Measurements from ENCODE around the gene GJB1. TPM values are rescaled to one million over a fixed set of nuclear protein-coding genes. Genes with fewer than 3 reads are reported as not detected.

Gene GJB1
- total RNA-seq, 1 experiment from 2014 or later: not detected

DNA sequence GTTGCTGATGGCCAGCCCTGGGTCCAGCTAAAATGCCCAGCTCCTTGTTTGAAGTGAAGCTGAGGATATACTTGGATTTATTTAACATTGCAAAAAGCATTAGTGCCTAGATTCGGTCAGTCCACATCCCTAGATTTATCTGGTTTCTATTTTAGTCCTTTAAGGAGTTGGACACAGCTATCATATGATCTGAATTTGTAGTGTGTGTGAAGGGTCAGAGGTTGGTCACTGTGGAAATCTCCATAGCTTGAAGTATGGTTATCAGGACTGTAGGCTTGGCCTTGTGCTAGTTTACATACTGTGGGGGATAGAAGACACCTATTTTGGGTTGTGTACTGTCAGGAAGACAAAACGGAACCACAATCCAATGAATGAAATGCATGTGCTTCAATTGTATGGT is 49.6 kb upstream of the GJB1 start:
- WGBS (ENCODE audit: extremely low coverage, insufficient read length, low lambda C conversion rate): no CpG with 5 or more reads among the region's 2 CpGs
- Histone ChIP-seq H2BK120ac (ENCODE audit: low read depth, low read length, poor library complexity, severe bottlenecking) (no peak overlapping the region), H2BK5ac (ENCODE audit: insufficient read length, low read length) (no peak overlapping the region), H3K9ac (ENCODE audit: extremely low read depth, insufficient read length, low read length) (no peak overlapping the region), H3K79me2 (ENCODE audit: insufficient read depth, low read length) (no peaks in the 10 kb centered on the region), H3T11ph (ENCODE audit: low read length) (no peak overlapping the region), H4K5ac (ENCODE audit: insufficient read length, low read depth, low read length) (no peak overlapping the region), H4K91ac (ENCODE audit: insufficient read length, low read depth, low read length) (no peak overlapping the region), H3K23ac (ENCODE audit: insufficient read length, low read depth, low read length) (no peak overlapping the region), H3K79me1 (ENCODE audit: insufficient read depth, low read depth, low read length, poor library complexity, severe bottlenecking) (no peaks in the 10 kb centered on the region), H2BK20ac (ENCODE audit: low read depth, low read length, poor library complexity, severe bottlenecking) (no peak overlapping the region), H2AK5ac (ENCODE audit: insufficient read length, low read length) (no peak overlapping the region), H3K4me1 (ENCODE audit: insufficient read depth, low read length) (no peaks in the 10 kb centered on the region), H3K9me3 (ENCODE audit: control insufficient read depth, low read depth, low read length) (peaks cover 34% of the 10 kb centered on the region), H2BK15ac (ENCODE audit: low read depth, low read length) (no peak overlapping the region), H2AFZ (ENCODE audit: low read length) (no peak overlapping the region), H3K27me3 (ENCODE audit: insufficient read depth, low read length) (no peaks in the 10 kb centered on the region), H3K4me2 (ENCODE audit: insufficient read depth, insufficient read length, low read length) (no peak overlapping the region), H3K23me2 (ENCODE audit: insufficient read length, low read depth, low read length, poor library complexity, severe bottlenecking) (no peaks in the 10 kb centered on the region), H4K20me1 (ENCODE audit: control insufficient read depth, insufficient read depth, insufficient read length) (no peaks in the 10 kb centered on the region), H4K8ac (replicated peaks; ENCODE audit: insufficient read length, low read depth, low read length) (no peak overlapping the region), H3K14ac (ENCODE audit: insufficient read depth, low read length) (no peak overlapping the region), H2BK12ac (ENCODE audit: insufficient read length, low read depth, low read length) (no peak overlapping the region), H3K56ac (ENCODE audit: insufficient read length, low read depth, low read length) (no peak overlapping the region), H3K4ac (ENCODE audit: low read depth, low read length) (no peak overlapping the region), H3K27ac (ENCODE audit: insufficient read length, low read depth, low read length) (no peak overlapping the region), H3K18ac (ENCODE audit: insufficient read length, low read depth, low read length) (no peak overlapping the region)
- TF ChIP-seq, protein P1, sequence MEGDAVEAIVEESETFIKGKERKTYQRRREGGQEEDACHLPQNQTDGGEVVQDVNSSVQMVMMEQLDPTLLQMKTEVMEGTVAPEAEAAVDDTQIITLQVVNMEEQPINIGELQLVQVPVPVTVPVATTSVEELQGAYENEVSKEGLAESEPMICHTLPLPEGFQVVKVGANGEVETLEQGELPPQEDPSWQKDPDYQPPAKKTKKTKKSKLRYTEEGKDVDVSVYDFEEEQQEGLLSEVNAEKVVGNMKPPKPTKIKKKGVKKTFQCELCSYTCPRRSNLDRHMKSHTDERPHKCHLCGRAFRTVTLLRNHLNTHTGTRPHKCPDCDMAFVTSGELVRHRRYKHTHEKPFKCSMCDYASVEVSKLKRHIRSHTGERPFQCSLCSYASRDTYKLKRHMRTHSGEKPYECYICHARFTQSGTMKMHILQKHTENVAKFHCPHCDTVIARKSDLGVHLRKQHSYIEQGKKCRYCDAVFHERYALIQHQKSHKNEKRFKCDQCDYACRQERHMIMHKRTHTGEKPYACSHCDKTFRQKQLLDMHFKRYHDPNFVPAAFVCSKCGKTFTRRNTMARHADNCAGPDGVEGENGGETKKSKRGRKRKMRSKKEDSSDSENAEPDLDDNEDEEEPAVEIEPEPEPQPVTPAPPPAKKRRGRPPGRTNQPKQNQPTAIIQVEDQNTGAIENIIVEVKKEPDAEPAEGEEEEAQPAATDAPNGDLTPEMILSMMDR (conservative IDR thresholded peaks at IDR 0.05): no peak
- Mint-ChIP-seq H3K27me3 (ENCODE audit: low read depth) (peaks cover 2% of the 10 kb centered on the region), H3K4me1 (peaks cover 5 to 18% of the 10 kb centered on the region in 2 experiments), H3K9me3 (peaks cover 68 to 80% of the 10 kb centered on the region in 2 experiments), H3K27ac (no peak overlapping the region), H3K4me3 (no peak overlapping the region), H3K36me3 (ENCODE audit: insufficient read depth in 1 of 3, low read depth in 3 of 3) (peaks cover 15 to 21% (median 15%) of the 10 kb centered on the region in 3 experiments)
- DNase-seq: no peak

All from H9 (cell line).